GM20000 (cell line): Measurements from ENCODE around the gene SINHCAF.
"Not testable (repeated sequence)": the region's sequence is repeated elsewhere in the genome, so short reads cannot be mapped to it uniquely, and the experiment has no call there.

Experiments
- DNase-seq: peaks from one replicate; pipeline ENCODE4 v3.0.0; 2012; ENCODE audit warnings: low spot score
- CTCF ChIP-seq: IDR thresholded peaks from 2 replicates; pipeline ENCODE4 v1.5.1; 2012; ENCODE audit warnings: mild to moderate bottlenecking, control low read depth; ENCODE audit errors: extremely low read depth, missing control alignments

SINHCAF gene

GRCh38 chr12:31248337-31248736, 77.6 kb downstream of the SINHCAF start:
- no peak for TF ChIP-seq CTCF
- DNase-seq = no peak

- no peak for DNase-seq
- TF ChIP-seq CTCF = no peak
Observed at GRCh38 chr12:31246470-31246850, 79.5 kb downstream of the SINHCAF start.

GRCh38 chr12:31245822-31246469, 80.0 kb downstream of the SINHCAF start:
- TF ChIP-seq CTCF = no peak
- DNase-seq = no peak

GRCh38 chr12:31242418-31242817, 83.5 kb downstream of the SINHCAF start:
- not testable (repeated sequence) for DNase-seq

- TF ChIP-seq CTCF = peak; percentile 59
- peak; percentile 78 for DNase-seq
Observed at GRCh38 chr12:31238764-31239387, 87.1 kb downstream of the SINHCAF start.

GRCh38 chr12:31238333-31238732, 87.6 kb downstream of the SINHCAF start:
- DNase-seq = not testable (repeated sequence)

GRCh38 chr12:31236998-31237637, 88.8 kb downstream of the SINHCAF start:
- no peak for DNase-seq
- TF ChIP-seq CTCF = no peak

GRCh38 chr12:31235868-31236395, 90.0 kb downstream of the SINHCAF start:
- TF ChIP-seq CTCF = no peak
- no peak for DNase-seq
